Naive B cell (primary cell): ENCODE measurements around the gene NSG2. TPM values are rescaled to one million over a fixed set of nuclear protein-coding genes. Genes with fewer than 3 reads are reported as not detected.
"Not testable (repeated sequence)": the region's sequence is repeated elsewhere in the genome, so short reads cannot be mapped to it uniquely, and the experiment has no call there.

Experiments used
- ATAC-seq, 2 donors: fragments of 150-1000 bp; cut with Tn5 transposase; 2 replicates each; pipeline ENCODE4 v1.10.0; 2021; ENCODE audit warnings: low read depth in 2 of 2, mild to moderate bottlenecking in 2 of 2, moderate library complexity in 2 of 2
- DNase-seq: peaks from one replicate; pipeline ENCODE4 v3.0.0; 2022
- H3K27ac Mint-ChIP-seq, 6 donors: one replicate each; pipeline ENCODE4 v1.8.0; 2020 to 2022; ENCODE audit warnings: mild to moderate bottlenecking in 6 of 6, mixed read lengths in 6 of 6, moderate library complexity in 5 of 6, inconsistent platforms in 2 of 6
- H3K27me3 Mint-ChIP-seq, 3 donors: one replicate each; pipeline ENCODE4 v1.8.0; 2021 to 2022; ENCODE audit warnings: mixed read lengths in 3 of 3, mild to moderate bottlenecking in 1 of 3
- H3K36me3 Mint-ChIP-seq, 2 donors: one replicate each; pipeline ENCODE4 v1.8.0; 2020 to 2022; ENCODE audit warnings: mixed read lengths in 2 of 2, inconsistent platforms in 1 of 2, mild to moderate bottlenecking in 1 of 2
- H3K4me1 Mint-ChIP-seq, 3 donors: one replicate each; pipeline ENCODE4 v1.8.0; 2020 to 2022; ENCODE audit warnings: mixed read lengths in 3 of 3, inconsistent platforms in 1 of 3, mild to moderate bottlenecking in 1 of 3, moderate library complexity in 1 of 3
- H3K4me3 Mint-ChIP-seq, 8 donors: one replicate each; pipeline ENCODE4 v1.8.0; 2020 to 2022; ENCODE audit warnings: mild to moderate bottlenecking in 8 of 8, mixed read lengths in 8 of 8, moderate library complexity in 8 of 8, inconsistent platforms in 2 of 8
- H3K9me3 Mint-ChIP-seq, 7 donors: one replicate each; pipeline ENCODE4 v1.8.0; 2020 to 2022; ENCODE audit warnings: mixed read lengths in 7 of 7, mild to moderate bottlenecking in 5 of 7, inconsistent platforms in 2 of 7, moderate library complexity in 1 of 7
- polyA plus RNA-seq, 6 donors: library from polyadenylated mRNA; unstranded; fragments of 300-500 nt; fragmentation: Illumina TruSeq; gene quantifications; one replicate each; pipeline ENCODE4 v1.2.3, GENCODE V29; 2021; ENCODE audit warnings: low read depth in 6 of 6

Gene NSG2
- not detected for polyA plus RNA-seq

DNA sequence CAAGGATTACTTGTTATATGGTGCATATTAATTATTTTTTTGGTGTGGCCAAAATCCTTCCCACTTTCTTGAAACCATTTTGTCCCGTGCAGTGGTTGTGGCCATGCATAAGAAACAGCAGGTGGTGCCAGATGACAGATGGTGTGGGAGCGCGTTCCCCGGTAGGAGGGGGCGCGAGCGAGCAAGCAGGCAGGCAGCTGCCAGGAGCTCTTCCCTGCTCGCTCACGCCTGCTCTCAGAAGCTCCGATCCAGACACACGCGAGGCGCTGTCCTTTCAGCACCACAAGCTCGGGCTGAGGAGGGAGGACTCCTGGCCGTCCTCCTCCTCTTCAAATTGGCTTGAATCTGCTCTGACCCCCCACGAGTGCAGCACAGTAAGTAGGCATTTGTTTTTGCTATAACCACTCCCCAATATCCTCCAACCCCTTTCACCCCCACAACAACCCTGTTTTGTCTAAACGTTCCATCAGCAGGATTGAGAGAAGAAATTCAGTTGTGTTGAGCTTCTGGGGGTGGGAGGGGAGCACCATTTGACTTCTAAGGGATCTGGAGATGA lies at the start of gene NSG2:
NSG2 (plus strand) TSS at position 237 of the 556 bp plus-strand sequence. CDS start 1,050 bp downstream, outside the sequence.
- peaks cover 0 to 4% (median 0%) of the 10 kb centered on the region in 7 donors for H3K9me3 Mint-ChIP-seq
- H3K4me3 Mint-ChIP-seq = no peak within 1 kb of the TSS
- no peak within 1 kb of the TSS for H3K27ac Mint-ChIP-seq
- DNase-seq (no peak), ATAC-seq (no peak)
- H3K4me1 Mint-ChIP-seq = no peaks in the 10 kb centered on the region
- H3K36me3 Mint-ChIP-seq = no peaks in the 10 kb centered on the region
- peaks cover 36 to 53% (median 44%) of the 10 kb centered on the region in 3 donors for H3K27me3 Mint-ChIP-seq

DNA sequence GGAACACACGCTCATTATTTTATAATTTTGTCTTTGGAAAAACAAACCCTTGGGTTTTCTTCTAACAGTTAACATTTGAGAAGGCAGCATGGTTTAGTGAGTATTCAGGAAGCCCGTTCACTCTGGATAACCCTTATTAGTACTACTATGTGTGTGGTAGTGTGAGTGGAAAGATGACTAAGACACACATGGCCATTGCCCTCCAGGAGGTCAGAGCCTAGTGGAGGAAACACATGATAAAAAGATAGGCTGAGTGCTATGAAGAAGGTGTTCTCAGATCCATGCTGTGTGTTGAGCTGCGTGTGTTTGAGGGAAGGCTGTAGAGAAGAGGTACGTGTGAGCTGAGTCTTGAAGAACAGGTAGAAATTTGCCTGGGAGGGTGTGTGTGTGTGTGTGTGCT lies 48.2 kb upstream of the NSG2 start:
- H3K27ac Mint-ChIP-seq = peak overlapping the region in 1 of 6 donors; percentile 28
- no peak overlapping the region for H3K4me3 Mint-ChIP-seq
- ATAC-seq = no peak
- DNase-seq = no peak
- H3K36me3 Mint-ChIP-seq = no peaks in the 10 kb centered on the region
- H3K4me1 Mint-ChIP-seq = no peaks in the 10 kb centered on the region
- peaks cover 28 to 45% (median 40%) of the 10 kb centered on the region in 3 donors for H3K27me3 Mint-ChIP-seq
- H3K9me3 Mint-ChIP-seq = no peaks in the 10 kb centered on the region

DNA sequence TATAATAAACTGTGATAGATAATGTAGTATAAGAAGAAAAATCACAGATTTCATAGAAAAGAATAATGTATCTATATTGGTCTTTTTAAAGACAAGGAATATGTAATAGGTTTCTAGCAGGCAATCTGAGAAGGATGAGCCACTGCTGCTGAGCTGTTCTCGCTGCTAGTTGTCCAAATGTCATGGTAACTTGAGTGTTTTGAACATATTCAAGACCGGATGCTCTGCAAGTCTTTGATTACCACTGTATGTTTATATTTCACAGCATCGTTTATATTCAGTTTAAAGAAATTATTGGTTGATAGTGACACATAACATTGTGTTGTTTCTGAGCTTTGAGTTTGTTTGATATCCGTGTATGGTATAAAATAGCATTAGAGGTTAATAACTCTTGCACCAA lies 47.0 kb upstream of the NSG2 start:
- no peak overlapping the region for H3K4me3 Mint-ChIP-seq
- H3K27ac Mint-ChIP-seq = no peak overlapping the region
- H3K27me3 Mint-ChIP-seq = peaks cover 34 to 53% (median 41%) of the 10 kb centered on the region in 3 donors
- H3K9me3 Mint-ChIP-seq = no peaks in the 10 kb centered on the region
- DNase-seq (no peak), ATAC-seq (no peak)
- H3K4me1 Mint-ChIP-seq = no peaks in the 10 kb centered on the region
- no peaks in the 10 kb centered on the region for H3K36me3 Mint-ChIP-seq

DNA sequence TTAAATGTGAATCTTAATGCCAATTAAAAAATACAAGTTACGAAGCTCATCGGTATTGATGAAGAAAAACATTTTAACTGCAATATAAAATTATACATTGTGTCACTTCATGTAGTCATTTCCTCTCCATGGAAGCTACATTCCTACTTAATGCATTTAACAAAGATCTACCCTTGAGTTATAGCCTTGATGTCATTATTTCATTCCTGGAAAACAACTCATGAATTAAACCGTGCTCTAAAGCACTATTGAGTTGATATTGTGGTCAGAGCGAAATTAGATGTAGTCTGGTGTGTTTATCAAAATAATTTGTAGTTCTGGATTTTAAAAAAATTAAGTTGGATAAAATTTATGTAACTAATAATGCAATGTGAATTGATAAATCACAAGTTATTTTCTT lies 45.4 kb upstream of the NSG2 start:
- DNase-seq (no peak), ATAC-seq (no peak)
- Mint-ChIP-seq H3K27me3 (peaks cover 34 to 47% (median 37%) of the 10 kb centered on the region in 3 donors), H3K36me3 (no peaks in the 10 kb centered on the region), H3K27ac (no peak overlapping the region), H3K9me3 (no peaks in the 10 kb centered on the region), H3K4me3 (no peak overlapping the region), H3K4me1 (no peaks in the 10 kb centered on the region)

DNA sequence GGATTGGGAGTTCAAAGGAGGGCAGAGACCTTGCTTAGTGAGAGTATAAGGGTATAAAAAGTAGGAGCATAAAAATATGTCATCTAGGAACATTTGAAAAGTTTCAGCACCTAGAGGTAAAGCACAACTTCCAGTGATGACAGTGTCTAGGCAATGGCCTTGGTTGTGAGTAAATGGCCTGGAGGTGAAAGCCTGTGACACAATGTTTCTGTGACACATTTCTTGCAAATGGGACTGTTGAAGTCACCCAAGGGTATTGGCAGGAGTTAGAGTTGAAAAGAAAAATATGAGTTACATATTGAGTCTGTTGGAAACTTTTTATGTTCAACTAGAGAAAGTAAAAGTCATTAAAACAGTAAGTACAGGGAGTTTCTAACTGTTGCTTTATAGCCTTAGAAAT lies 41.7 kb upstream of the NSG2 start:
- H3K4me3 Mint-ChIP-seq = no peak overlapping the region
- no peak overlapping the region for H3K27ac Mint-ChIP-seq
- H3K9me3 Mint-ChIP-seq = no peaks in the 10 kb centered on the region
- no peak for ATAC-seq
- peaks cover 23 to 41% (median 24%) of the 10 kb centered on the region in 3 donors for H3K27me3 Mint-ChIP-seq
- DNase-seq = no peak
- H3K4me1 Mint-ChIP-seq = no peaks in the 10 kb centered on the region
- H3K36me3 Mint-ChIP-seq = no peaks in the 10 kb centered on the region

DNA sequence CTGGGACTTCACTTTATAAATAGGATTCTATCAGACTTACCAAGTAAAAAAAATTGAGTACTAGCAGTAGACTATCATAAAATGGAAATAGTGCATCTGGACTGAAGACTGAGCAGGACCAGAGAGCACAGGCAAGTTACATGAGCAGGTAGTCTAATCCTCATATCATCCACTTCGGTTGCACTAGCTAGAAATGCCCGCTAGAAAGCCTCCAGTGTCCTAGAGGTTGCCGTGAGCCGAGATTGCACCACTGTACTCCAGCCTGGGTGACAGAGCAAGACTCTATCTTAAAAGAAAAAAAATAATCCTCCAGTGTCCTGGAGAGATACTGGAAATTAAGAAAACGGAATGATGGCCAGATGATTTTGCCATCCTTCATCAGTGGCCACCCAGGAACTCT lies 36.6 kb upstream of the NSG2 start:
- no peaks in the 10 kb centered on the region for H3K36me3 Mint-ChIP-seq

DNA sequence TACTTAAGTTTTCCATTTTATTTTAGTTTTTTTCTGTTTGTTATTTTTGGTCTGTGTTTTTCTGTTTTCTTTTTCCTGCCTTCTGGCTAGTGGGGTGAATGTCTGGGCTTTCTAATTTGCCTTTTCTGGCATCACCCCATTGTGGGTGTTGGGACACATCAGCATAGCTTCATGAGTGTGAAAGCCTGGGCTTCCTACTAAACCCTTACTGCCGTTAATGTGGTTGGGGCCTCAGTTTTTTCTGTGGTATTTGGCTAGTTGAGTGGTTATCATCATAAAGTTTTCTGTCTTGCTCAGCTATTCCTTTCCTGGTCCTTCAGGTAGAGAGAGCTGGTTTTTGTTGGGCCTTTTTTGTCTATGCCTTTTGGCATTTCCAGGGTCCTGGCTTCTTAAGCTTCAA lies 35.1 kb upstream of the NSG2 start:
- H3K36me3 Mint-ChIP-seq = no peaks in the 10 kb centered on the region

More for the DNA sequence above, 36.6 kb upstream of the NSG2 start:
- H3K4me3 Mint-ChIP-seq = no peak overlapping the region
- peaks cover 0 to 2% (median 0%) of the 10 kb centered on the region in 7 donors for H3K9me3 Mint-ChIP-seq
- DNase-seq (no peak), ATAC-seq (no peak)
- H3K27ac Mint-ChIP-seq = no peak overlapping the region
- no peaks in the 10 kb centered on the region for H3K4me1 Mint-ChIP-seq
- H3K27me3 Mint-ChIP-seq = peaks cover 9 to 28% (median 24%) of the 10 kb centered on the region in 3 donors

DNA sequence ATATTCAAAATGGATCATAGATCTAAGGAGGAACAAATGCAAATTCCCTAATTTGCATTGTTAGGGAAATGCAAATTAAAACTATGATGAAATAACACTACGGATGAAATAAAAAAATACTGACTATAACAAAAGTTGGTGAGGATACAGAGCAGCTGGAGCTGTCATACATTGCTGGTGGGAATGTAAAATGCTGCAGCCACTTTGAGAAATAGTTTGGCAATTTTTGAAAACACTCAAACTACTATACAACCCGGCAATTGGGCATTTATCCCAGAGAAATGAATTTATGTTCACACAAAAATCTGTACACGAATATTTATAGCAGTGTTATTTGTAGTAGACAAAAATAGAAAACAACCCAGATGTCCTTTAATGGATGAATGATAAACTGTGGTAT lies 34.1 kb upstream of the NSG2 start:
- no peak for ATAC-seq
- Mint-ChIP-seq H3K4me3 (no peak overlapping the region), H3K4me1 (no peaks in the 10 kb centered on the region)

More for the DNA sequence above, 35.1 kb upstream of the NSG2 start:
- H3K27ac Mint-ChIP-seq = no peak overlapping the region
- peaks cover 9 to 27% (median 24%) of the 10 kb centered on the region in 3 donors for H3K27me3 Mint-ChIP-seq
- no peaks in the 10 kb centered on the region for H3K4me1 Mint-ChIP-seq
- ATAC-seq (no peak), DNase-seq (no peak)
- no peak overlapping the region for H3K4me3 Mint-ChIP-seq
- H3K9me3 Mint-ChIP-seq = peaks cover 0 to 5% (median 0%) of the 10 kb centered on the region in 7 donors

DNA sequence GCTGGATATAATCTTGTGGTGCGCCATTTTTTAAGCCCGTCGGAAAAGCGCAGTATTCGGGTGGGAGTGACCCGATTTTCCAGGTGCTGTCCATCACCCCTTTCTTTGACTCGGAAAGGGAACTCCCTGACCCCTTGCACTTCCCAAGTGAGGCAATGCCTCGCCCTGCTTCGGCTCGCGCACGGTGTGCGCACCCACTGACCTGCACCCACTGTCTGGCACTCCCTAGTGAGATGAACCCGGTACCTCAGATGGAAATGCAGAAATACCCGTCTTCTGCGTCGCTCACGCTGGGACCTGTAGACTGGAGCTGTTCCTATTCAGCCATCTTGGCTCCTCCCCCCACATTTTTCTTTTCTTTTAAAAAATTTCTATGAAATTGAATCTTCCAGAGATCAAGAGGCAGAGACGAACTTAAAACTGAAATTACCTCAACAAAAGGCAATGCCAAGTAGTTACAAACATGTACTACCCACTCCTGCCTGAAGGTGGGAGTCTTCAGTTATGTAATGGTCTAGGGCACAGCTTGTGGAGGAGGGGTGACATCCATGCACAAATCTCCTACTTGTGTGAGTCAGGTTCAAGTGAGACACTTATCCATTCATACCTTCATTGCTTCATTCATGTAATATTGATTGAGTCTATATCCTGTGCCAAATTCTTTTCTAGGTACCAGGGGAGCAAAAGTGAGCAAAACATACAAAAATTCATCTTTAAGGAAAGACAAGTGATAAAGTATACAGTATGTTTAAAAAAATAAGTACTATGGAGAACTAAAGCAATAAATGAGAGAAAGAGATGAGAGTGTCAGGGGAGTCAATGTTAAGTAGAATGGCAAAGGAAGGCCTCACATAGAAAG lies 25.2 kb upstream of the NSG2 start:
- ATAC-seq, DNase-seq, H3K36me3 Mint-ChIP-seq, H3K4me1 Mint-ChIP-seq, H3K4me3 Mint-ChIP-seq: not testable (repeated sequence)
- Mint-ChIP-seq H3K27me3 (peaks cover 24 to 39% (median 38%) of the 10 kb centered on the region in 3 donors), H3K27ac (peak overlapping the region in 1 of 6 donors; percentile 34), H3K9me3 (peaks cover 0 to 15% (median 5%) of the 10 kb centered on the region in 7 donors)

More for the DNA sequence above, 34.1 kb upstream of the NSG2 start:
- Mint-ChIP-seq H3K27ac (no peak overlapping the region), H3K9me3 (peaks cover 0 to 5% (median 0%) of the 10 kb centered on the region in 7 donors), H3K27me3 (peaks cover 3 to 20% (median 19%) of the 10 kb centered on the region in 3 donors), H3K36me3 (no peaks in the 10 kb centered on the region)
- no peak for DNase-seq

DNA sequence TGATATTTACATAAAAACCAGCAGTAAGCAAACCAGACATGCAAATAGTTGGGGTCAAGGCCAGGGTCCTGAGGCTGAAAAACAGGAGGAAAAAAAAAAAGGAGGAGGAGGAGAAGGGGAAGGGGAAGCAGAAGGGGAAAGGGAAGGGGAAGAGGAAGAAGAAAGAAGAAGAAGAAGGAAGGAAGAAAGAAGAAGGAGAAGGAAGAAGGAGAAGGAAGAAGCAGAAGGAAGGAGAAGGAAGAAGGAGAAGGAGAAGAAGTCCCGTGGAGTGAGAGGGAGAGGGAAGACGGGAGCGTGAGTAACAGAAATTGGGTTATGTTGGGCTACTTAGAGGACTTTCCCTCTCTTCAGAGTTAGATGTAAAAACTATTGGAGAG lies 24.6 kb upstream of the NSG2 start:
- Mint-ChIP-seq H3K27ac (no peak overlapping the region), H3K4me3 (no peak overlapping the region), H3K27me3 (peaks cover 24 to 40% (median 38%) of the 10 kb centered on the region in 3 donors), H3K4me1 (no peaks in the 10 kb centered on the region), H3K36me3 (peaks cover 4 to 6% of the 10 kb centered on the region in 2 donors), H3K9me3 (peaks cover 0 to 15% (median 5%) of the 10 kb centered on the region in 7 donors)
- no peak for DNase-seq
- ATAC-seq = no peak

DNA sequence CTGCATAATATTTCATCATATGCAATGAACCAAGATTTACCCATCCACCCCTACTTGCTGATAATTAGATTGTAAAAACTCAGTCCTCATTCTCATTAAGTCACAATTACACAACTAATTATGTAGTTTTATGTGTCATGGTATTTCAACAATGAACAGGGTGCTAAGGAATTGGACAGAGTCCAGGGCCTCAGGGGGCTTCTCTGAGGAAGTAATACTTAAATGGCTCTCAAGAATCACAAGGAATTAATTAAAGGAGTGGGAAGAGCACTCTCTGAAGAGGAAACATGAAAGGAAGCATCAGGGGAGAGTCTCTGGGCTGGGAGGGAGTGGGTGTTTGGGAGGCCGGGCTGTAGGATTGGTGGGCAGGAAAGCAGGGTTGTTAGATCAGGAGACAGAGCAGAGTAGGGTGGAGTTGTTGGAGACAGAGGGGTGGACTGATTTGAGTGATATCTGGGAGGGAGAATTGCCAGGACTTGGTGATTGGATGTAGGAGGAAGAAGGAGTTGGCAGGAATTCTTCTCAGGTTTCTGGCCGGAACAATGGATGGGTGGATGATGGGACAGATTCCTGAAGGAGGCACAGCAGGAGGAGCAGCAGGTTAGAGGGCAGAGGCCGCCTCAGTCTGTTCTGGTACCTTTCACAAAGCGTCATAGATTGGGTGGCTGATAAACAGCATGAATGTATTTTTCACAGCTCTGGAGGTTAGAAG lies 23.0 kb upstream of the NSG2 start:
- H3K27ac Mint-ChIP-seq = no peak overlapping the region
- H3K27me3 Mint-ChIP-seq = peaks cover 29 to 42% (median 40%) of the 10 kb centered on the region in 3 donors
- peaks cover 0 to 15% (median 5%) of the 10 kb centered on the region in 7 donors for H3K9me3 Mint-ChIP-seq
- H3K4me3 Mint-ChIP-seq = no peak overlapping the region
- DNase-seq (no peak), ATAC-seq (no peak)
- H3K36me3 Mint-ChIP-seq = peaks cover 4 to 6% of the 10 kb centered on the region in 2 donors
- H3K4me1 Mint-ChIP-seq = no peaks in the 10 kb centered on the region

DNA sequence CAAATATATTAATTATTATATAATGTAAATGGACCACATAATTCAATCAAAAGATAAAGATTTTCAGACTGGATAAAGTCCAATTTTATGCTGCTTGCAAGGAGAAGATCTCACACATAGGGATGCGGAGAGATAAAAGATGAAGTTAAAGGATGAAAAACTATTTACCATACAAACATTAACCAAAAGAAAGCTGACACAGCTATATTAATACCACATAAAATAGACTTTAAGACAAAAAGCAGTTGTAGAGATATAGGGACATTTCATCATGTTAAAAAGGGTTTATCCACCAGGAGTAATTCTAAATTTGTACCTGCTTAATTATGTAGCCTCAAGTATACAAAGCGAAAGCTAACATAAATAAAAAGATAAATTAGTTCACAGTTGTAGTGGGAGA lies 15.2 kb upstream of the NSG2 start:
- Mint-ChIP-seq H3K27ac (no peak overlapping the region), H3K9me3 (peaks cover 22 to 42% (median 28%) of the 10 kb centered on the region in 7 donors), H3K36me3 (peaks cover 5 to 29% of the 10 kb centered on the region in 2 donors), H3K27me3 (peaks cover 7 to 25% (median 20%) of the 10 kb centered on the region in 3 donors), H3K4me3 (no peak overlapping the region), H3K4me1 (no peaks in the 10 kb centered on the region)
- ATAC-seq (no peak), DNase-seq (no peak)

DNA sequence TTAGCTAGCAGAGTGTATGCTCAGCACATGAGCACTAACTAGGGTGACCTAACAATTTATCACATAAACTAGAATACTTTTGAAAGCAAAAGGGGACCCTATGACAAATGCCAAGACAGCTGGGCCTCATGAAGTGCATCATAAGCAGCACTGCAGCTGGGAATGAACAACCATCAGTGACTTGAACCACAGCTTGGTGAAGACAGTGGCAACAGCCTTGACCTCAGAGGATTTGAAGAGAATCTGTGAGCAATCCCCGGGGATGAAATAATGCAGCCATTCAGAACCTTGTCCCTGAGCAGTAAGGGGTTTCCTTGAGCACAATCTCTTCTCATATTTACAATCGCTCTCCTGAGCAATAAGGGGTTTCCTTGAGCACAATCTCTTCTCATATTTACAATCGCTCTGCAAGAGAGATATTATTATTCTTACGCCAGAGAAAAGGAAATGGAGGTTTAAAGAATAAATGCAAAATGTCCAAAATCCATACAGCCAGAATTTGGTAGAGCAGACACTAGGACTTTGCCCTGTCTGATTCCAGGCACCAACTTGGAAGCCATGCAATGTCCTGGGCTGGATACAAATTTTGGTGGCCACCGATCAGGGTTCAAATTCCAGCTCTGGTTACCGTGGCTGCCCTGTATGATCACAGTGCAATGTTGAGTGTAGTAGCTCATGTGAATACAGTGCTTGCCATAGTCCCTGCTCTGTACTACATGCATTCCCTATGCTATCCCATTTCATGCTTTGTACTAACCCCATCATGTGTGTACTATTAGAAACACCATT lies 846 bp upstream of the NSG2 start:
- H3K36me3 Mint-ChIP-seq = no peaks in the 10 kb centered on the region
- peaks cover 43 to 62% (median 44%) of the 10 kb centered on the region in 3 donors for H3K27me3 Mint-ChIP-seq
- DNase-seq (no peak), ATAC-seq (no peak)
- peaks cover 0 to 4% (median 0%) of the 10 kb centered on the region in 7 donors for H3K9me3 Mint-ChIP-seq
- no peaks in the 10 kb centered on the region for H3K4me1 Mint-ChIP-seq
- no peak overlapping the region for H3K27ac Mint-ChIP-seq
- no peak overlapping the region for H3K4me3 Mint-ChIP-seq
